ENCODE results near the gene ADPRS.

GRCh38 chr1:36112823-36113222 lies 24.1 kb downstream of the ADPRS start:
- TF ChIP-seq REST (IDR thresholded peaks at IDR 0.05; ENCODE audit: insufficient read depth in 1 of 2, low read depth in 2 of 2, low read length in 2 of 2) (no peak), POLR2AphosphoS5 (IDR thresholded peaks at IDR 0.05; ENCODE audit: low read depth, low read length) (no peak), TAF1 (IDR thresholded peaks at IDR 0.05; ENCODE audit: borderline replicate concordance, insufficient read depth, low read length) (no peak), SIN3A (IDR thresholded peaks at IDR 0.05; ENCODE audit: borderline replicate concordance, insufficient read depth, low read length) (no peak), FOXP2 (optimal IDR thresholded peaks at IDR 0.05; ENCODE audit: borderline replicate concordance, extremely low read depth, extremely low read length, insufficient read depth) (no peak)
